Ishikawa (cell line): Measurements from ENCODE around the gene GRAMD1B.

Experiments
- CEBPB ChIP-seq: IDR thresholded peaks from 2 replicates; pipeline ENCODE4 v1.6.1; 2012
- CREB1 ChIP-seq: IDR thresholded peaks from 2 replicates; pipeline ENCODE4 v1.6.1; 2012; ENCODE audit warnings: low read depth
- EGR1 ChIP-seq: IDR thresholded peaks from 2 replicates; pipeline ENCODE4 v1.6.1; 2012
- EP300 ChIP-seq: IDR thresholded peaks from 2 replicates; pipeline ENCODE4 v1.6.1; 2012; ENCODE audit warnings: borderline replicate concordance
- FOXM1 ChIP-seq: IDR thresholded peaks from 2 replicates; pipeline ENCODE4 v1.6.1; 2012; ENCODE audit warnings: low read depth, borderline replicate concordance
- MAX ChIP-seq: IDR thresholded peaks from 2 replicates; pipeline ENCODE4 v1.6.1; 2012
- NFIC ChIP-seq: IDR thresholded peaks from 2 replicates; pipeline ENCODE4 v1.6.1; 2012
- RAD21 ChIP-seq: IDR thresholded peaks from 2 replicates; pipeline ENCODE4 v1.6.1; 2012; ENCODE audit warnings: low read depth
- REST ChIP-seq: IDR thresholded peaks from 2 replicates; pipeline ENCODE4 v1.6.1; 2012; ENCODE audit warnings: low read depth, mild to moderate bottlenecking
- TAF1 ChIP-seq: IDR thresholded peaks from 2 replicates; pipeline ENCODE4 v1.6.1; 2012; ENCODE audit warnings: low read depth, mild to moderate bottlenecking
- TCF12 ChIP-seq: IDR thresholded peaks from 2 replicates; pipeline ENCODE4 v1.6.1; 2012; ENCODE audit warnings: low read depth
- TEAD4 ChIP-seq: IDR thresholded peaks from 2 replicates; pipeline ENCODE4 v1.6.1; 2012
- USF1 ChIP-seq: IDR thresholded peaks from 2 replicates; pipeline ENCODE4 v1.6.1; 2012
- YY1 ChIP-seq: IDR thresholded peaks from 2 replicates; pipeline ENCODE4 v1.6.1; 2012; ENCODE audit warnings: low read depth
- ZBTB7A ChIP-seq: IDR thresholded peaks from 2 replicates; pipeline ENCODE4 v1.6.1; 2012; ENCODE audit warnings: low read depth

The GRAMD1B gene

GRCh38 chr11:123458501-123458900 lies 28.4 kb downstream of the GRAMD1B start:
- no peak for TF ChIP-seq FOXM1
- TF ChIP-seq USF1 = no peak
- TF ChIP-seq MAX = no peak
- TF ChIP-seq CREB1 = no peak
- TF ChIP-seq RAD21 = no peak
- TF ChIP-seq ZBTB7A = no peak
- TF ChIP-seq YY1 = no peak
- TF ChIP-seq REST = no peak
- no peak for TF ChIP-seq TAF1

GRCh38 chr11:123460012-123460700 lies 30.1 kb downstream of the GRAMD1B start:
- TF ChIP-seq EGR1 (no peak), YY1 (no peak), TCF12 (no peak), USF1 (no peak), TAF1 (no peak), REST (no peak), CREB1 (no peak), TEAD4 (no peak), CEBPB (no peak), RAD21 (no peak), FOXM1 (no peak), MAX (no peak), EP300 (no peak)

GRCh38 chr11:123461164-123461563 lies 31.1 kb downstream of the GRAMD1B start:
- TF ChIP-seq TEAD4 (no peak), ZBTB7A (no peak), MAX (no peak), CREB1 (no peak), TAF1 (no peak)

- TF ChIP-seq RAD21 = no peak
- TF ChIP-seq TCF12 = no peak
- TF ChIP-seq REST = no peak
These were observed 39.0 kb downstream of the GRAMD1B start for GRCh38 chr11:123469089-123469488.

GRCh38 chr11:123469586-123469985 lies 39.5 kb downstream of the GRAMD1B start:
- no peak for TF ChIP-seq ZBTB7A
- TF ChIP-seq USF1 = no peak
- no peak for TF ChIP-seq NFIC
- no peak for TF ChIP-seq EP300
- TF ChIP-seq MAX = no peak
- no peak for TF ChIP-seq TEAD4
- TF ChIP-seq CREB1 = no peak
